ENCODE data around the gene IL32. TPM values are rescaled to one million over a fixed set of nuclear protein-coding genes. Genes with fewer than 3 reads are reported as not detected.

IL32 gene
- total and polyA plus RNA-seq, 4 donors, result 83.7 to 275 (median 200) TPM

DNA sequence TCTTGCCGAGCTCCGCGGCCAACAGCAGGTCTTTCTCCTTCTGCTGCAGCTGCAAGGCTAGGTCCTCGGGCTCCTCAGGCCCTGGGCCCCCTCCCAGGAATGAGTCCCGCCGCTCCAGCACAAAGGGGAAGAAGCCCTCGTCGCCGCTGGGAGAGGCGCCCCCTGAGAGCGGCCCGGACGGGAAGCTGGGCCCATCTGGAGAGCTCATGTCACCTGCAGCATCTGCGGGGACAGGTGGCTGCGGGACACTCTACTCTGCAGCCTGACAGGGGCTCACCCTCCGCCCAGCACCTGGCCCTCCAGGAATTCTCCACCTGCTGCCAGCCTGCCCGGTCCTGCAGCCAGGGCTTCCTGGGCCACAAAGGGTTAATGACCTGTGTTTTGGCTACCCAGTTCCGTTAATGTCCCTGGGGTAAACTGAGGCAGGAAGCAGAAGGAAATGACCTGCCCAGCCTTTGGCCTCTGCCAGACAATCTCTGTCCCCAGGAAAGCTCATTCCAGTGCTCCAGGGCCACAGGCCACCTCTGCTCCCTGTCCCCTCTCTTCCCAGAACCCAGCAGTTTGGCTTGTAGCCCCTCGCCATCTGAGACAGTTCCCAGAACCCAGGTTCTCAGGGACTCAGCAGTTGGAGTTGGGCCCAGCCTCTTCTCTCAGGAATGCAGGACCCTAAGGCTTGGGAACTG lies 30.0 kb upstream of the IL32 start:
- Histone ChIP-seq H3K4me3 (no peak overlapping the region), H3K27ac (ENCODE audit: low read depth in 1 of 2, low read length in 1 of 2) (no peak overlapping the region), H3K27me3 (ENCODE audit: control insufficient read depth in 3 of 3, insufficient read depth in 3 of 3, low read length in 2 of 3) (peaks cover 0 to 48% (median 44%) of the 10 kb centered on the region in 3 donors), H3K9ac (ENCODE audit: insufficient read depth in 1 of 2, low read length in 2 of 2) (no peak overlapping the region), H3K9me3 (ENCODE audit: control insufficient read depth in 4 of 4, insufficient read depth in 3 of 4, low read length in 3 of 4) (no peaks in the 10 kb centered on the region), H3K4me1 (ENCODE audit: control insufficient read depth in 5 of 5, insufficient read depth in 5 of 5, low read length in 5 of 5) (peaks cover 0 to 4% (median 0%) of the 10 kb centered on the region in 5 donors), H3K36me3 (ENCODE audit: control insufficient read depth in 4 of 4, insufficient read depth in 4 of 4, low read length in 4 of 4) (no peaks in the 10 kb centered on the region)
- 29 to 46% methylated on average over 19 of the region's 19 CpGs for WGBS, 2 donors
- ATAC-seq (ENCODE audit: insufficient read depth, low FRiP score) (no peak), DNase-seq (no peak)
- TF ChIP-seq, protein P1, sequence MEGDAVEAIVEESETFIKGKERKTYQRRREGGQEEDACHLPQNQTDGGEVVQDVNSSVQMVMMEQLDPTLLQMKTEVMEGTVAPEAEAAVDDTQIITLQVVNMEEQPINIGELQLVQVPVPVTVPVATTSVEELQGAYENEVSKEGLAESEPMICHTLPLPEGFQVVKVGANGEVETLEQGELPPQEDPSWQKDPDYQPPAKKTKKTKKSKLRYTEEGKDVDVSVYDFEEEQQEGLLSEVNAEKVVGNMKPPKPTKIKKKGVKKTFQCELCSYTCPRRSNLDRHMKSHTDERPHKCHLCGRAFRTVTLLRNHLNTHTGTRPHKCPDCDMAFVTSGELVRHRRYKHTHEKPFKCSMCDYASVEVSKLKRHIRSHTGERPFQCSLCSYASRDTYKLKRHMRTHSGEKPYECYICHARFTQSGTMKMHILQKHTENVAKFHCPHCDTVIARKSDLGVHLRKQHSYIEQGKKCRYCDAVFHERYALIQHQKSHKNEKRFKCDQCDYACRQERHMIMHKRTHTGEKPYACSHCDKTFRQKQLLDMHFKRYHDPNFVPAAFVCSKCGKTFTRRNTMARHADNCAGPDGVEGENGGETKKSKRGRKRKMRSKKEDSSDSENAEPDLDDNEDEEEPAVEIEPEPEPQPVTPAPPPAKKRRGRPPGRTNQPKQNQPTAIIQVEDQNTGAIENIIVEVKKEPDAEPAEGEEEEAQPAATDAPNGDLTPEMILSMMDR (IDR thresholded peaks at IDR 0.05; ENCODE audit: control extremely low read depth, extremely low read depth), result no peak

GRCh38 chr16:3035972-3036725 lies 29.3 kb upstream of the IL32 start:
- peaks cover 0 to 52% (median 44%) of the 10 kb centered on the region in 3 donors for H3K27me3 ChIP-seq (ENCODE audit: control insufficient read depth in 3 of 3, insufficient read depth in 3 of 3, low read length in 2 of 3)
- H3K4me1 ChIP-seq (ENCODE audit: control insufficient read depth in 5 of 5, insufficient read depth in 5 of 5, low read length in 5 of 5), result peaks cover 0 to 4% (median 0%) of the 10 kb centered on the region in 5 donors

DNA sequence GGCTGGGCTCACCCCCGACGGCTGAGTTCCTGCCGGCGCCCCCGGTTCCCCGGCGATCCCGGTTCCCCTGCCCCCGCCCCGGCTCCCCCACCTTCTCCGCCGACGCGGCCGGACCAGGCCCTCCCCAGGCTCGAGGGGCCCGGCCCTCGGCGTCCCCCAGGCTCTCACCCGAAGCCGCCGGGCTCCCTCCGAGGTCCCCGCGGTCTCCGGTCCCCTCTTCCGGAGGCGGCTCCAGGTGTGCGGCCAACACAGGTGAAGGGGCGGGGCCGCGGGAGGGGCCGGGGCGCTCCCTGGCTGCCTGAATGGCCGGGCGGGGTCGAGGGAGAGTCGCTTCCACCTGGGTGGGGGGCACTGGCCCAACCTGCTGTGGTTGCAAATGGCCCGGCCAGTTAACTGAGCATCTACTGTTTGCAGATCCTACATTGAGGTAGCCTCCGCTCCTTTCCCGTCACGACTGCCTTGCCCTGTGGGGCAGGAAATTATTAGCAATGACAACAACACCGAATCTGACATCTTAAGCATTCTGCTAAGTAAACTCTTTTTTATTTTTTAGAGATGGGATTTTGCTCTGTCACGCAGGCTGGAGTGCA lies 28.6 kb upstream of the IL32 start, which contains the start of gene BICDL2:
BICDL2 (minus strand) TSS at position 219 of the 590 bp plus-strand sequence. CDS start 1,448 bp downstream, outside the sequence.
- no peak for DNase-seq
- no peaks in the 10 kb centered on the region for H3K9me3 ChIP-seq (ENCODE audit: control insufficient read depth in 4 of 4, insufficient read depth in 3 of 4, low read length in 3 of 4)
- H3K27ac ChIP-seq (ENCODE audit: low read depth in 1 of 2, low read length in 1 of 2), result peak within 1 kb of the TSS in 1 of 2 donors; percentile 53
- 6 to 8% methylated on average over 24 to 44 of the region's 44 CpGs for WGBS, 2 donors
- peaks cover 0 to 4% (median 0%) of the 10 kb centered on the region in 5 donors for H3K4me1 ChIP-seq (ENCODE audit: control insufficient read depth in 5 of 5, insufficient read depth in 5 of 5, low read length in 5 of 5)
- no peaks in the 10 kb centered on the region for H3K36me3 ChIP-seq (ENCODE audit: control insufficient read depth in 4 of 4, insufficient read depth in 4 of 4, low read length in 4 of 4)
- H3K9ac ChIP-seq (ENCODE audit: insufficient read depth in 1 of 2, low read length in 2 of 2), result no peak within 1 kb of the TSS
- peak; percentile 32 for ATAC-seq (ENCODE audit: insufficient read depth, low FRiP score)
- TF ChIP-seq, protein P1 (IDR thresholded peaks at IDR 0.05; ENCODE audit: control extremely low read depth, extremely low read depth), result no peak
- peaks cover 0 to 52% (median 38%) of the 10 kb centered on the region in 3 donors for H3K27me3 ChIP-seq (ENCODE audit: control insufficient read depth in 3 of 3, insufficient read depth in 3 of 3, low read length in 2 of 3)
- H3K4me3 ChIP-seq, result peak within 1 kb of the TSS; percentile 12

More at GRCh38 chr16:3035972-3036725, 29.3 kb upstream of the IL32 start:
- Histone ChIP-seq H3K9me3 (ENCODE audit: control insufficient read depth in 4 of 4, insufficient read depth in 3 of 4, low read length in 3 of 4) (no peaks in the 10 kb centered on the region), H3K9ac (ENCODE audit: insufficient read depth in 1 of 2, low read length in 2 of 2) (no peak overlapping the region), H3K36me3 (ENCODE audit: control insufficient read depth in 4 of 4, insufficient read depth in 4 of 4, low read length in 4 of 4) (no peaks in the 10 kb centered on the region), H3K4me3 (peak overlapping the region; percentile 12), H3K27ac (ENCODE audit: low read depth in 1 of 2, low read length in 1 of 2) (peak overlapping the region in 1 of 2 donors; percentile 53)
- no peak for ATAC-seq (ENCODE audit: insufficient read depth, low FRiP score)
- 4% methylated on average over 28 to 40 of the region's 40 CpGs for WGBS, 2 donors
- no peak for DNase-seq
- TF ChIP-seq, protein P1 (IDR thresholded peaks at IDR 0.05; ENCODE audit: control extremely low read depth, extremely low read depth), result no peak
